ENCODE data around the gene PTPN7. TPM values are rescaled to one million over a fixed set of nuclear protein-coding genes. Genes with fewer than 3 reads are reported as not detected.
A peak's percentile ranks its signal among the peaks of the same experiment; 100 is the strongest.

PTPN7 gene
- total and polyA plus RNA-seq, 2 of the 13 experiments (the other 11 are each of a cell fraction or from before 2014, with no cell fraction given), result not detected

DNA sequence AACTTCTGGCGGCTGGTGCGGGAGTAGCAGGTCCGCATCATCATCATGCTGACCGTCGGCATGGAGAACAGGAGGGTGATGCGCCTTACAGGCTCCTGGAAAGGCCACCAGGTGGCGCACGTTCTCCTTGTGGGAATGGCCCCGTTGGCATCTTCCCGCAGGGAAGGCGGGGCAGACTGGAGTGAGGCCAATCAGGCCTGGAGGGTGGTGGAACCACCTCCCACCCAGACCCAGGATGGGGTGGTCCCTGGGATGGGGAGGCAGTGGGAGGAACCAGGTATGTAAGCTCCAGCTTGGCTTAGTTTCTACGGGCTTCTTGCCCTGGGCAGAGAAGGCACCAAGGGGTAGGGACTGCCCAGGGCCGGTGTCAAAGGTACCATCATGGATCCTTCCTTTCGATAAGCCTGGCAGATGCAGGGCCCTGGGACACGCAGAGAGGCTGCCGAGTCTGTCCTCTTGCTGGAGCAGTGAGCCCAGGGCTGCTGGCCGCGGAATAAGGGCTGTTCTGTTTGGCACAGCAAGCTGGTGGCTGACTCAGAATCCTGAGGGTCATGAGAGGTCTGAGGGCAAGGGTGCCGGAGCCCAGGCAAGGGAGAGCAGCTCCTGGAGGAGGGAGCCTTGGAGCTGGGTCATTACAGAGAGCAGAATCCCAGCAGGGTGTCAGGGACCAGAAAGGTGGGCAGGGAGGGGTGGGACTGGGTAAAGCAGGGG is 24.5 kb upstream of the PTPN7 start (continued):
- TF ChIP-seq, protein P1, sequence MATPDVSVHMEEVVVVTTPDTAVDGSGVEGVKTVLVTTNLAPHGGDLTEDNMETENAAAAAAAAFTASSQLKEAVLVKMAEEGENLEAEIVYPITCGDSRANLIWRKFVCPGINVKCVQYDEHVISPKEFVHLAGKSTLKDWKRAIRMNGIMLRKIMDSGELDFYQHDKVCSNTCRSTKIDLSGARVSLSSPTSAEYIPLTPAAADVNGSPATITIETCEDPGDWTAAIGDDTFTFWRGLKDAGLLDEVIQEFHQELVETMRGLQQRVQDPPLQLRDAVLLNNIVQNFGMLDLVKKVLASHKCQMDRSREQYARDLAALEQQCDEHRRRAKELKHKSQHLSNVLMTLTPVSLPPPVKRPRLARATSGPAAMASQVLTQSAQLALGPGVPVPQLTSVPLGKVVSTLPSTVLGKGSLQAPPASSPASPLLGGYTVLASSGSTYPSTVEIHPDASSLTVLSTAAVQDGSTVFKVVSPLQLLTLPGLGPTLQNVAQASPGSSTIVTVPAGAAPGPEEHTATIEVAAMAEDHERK (CRISPR knock-in tag; IDR thresholded peaks at IDR 0.05; ENCODE audit: low read depth), result no peak
- no peak for TF ChIP-seq RFXAP (CRISPR knock-in tag; IDR thresholded peaks at IDR 0.05; ENCODE audit: borderline replicate concordance)
- TF ChIP-seq, protein P2, sequence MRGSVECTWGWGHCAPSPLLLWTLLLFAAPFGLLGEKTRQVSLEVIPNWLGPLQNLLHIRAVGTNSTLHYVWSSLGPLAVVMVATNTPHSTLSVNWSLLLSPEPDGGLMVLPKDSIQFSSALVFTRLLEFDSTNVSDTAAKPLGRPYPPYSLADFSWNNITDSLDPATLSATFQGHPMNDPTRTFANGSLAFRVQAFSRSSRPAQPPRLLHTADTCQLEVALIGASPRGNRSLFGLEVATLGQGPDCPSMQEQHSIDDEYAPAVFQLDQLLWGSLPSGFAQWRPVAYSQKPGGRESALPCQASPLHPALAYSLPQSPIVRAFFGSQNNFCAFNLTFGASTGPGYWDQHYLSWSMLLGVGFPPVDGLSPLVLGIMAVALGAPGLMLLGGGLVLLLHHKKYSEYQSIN (CRISPR knock-in tag; IDR thresholded peaks at IDR 0.05; ENCODE audit: borderline replicate concordance), result no peak
- no peak for TF ChIP-seq ZZZ3 (CRISPR knock-in tag; IDR thresholded peaks at IDR 0.05; ENCODE audit: borderline replicate concordance)
- TF ChIP-seq HOXA3 (CRISPR knock-in tag; IDR thresholded peaks at IDR 0.05), result no peak; the same call in 1 of the 2 replicates
- TF ChIP-seq, protein P3, sequence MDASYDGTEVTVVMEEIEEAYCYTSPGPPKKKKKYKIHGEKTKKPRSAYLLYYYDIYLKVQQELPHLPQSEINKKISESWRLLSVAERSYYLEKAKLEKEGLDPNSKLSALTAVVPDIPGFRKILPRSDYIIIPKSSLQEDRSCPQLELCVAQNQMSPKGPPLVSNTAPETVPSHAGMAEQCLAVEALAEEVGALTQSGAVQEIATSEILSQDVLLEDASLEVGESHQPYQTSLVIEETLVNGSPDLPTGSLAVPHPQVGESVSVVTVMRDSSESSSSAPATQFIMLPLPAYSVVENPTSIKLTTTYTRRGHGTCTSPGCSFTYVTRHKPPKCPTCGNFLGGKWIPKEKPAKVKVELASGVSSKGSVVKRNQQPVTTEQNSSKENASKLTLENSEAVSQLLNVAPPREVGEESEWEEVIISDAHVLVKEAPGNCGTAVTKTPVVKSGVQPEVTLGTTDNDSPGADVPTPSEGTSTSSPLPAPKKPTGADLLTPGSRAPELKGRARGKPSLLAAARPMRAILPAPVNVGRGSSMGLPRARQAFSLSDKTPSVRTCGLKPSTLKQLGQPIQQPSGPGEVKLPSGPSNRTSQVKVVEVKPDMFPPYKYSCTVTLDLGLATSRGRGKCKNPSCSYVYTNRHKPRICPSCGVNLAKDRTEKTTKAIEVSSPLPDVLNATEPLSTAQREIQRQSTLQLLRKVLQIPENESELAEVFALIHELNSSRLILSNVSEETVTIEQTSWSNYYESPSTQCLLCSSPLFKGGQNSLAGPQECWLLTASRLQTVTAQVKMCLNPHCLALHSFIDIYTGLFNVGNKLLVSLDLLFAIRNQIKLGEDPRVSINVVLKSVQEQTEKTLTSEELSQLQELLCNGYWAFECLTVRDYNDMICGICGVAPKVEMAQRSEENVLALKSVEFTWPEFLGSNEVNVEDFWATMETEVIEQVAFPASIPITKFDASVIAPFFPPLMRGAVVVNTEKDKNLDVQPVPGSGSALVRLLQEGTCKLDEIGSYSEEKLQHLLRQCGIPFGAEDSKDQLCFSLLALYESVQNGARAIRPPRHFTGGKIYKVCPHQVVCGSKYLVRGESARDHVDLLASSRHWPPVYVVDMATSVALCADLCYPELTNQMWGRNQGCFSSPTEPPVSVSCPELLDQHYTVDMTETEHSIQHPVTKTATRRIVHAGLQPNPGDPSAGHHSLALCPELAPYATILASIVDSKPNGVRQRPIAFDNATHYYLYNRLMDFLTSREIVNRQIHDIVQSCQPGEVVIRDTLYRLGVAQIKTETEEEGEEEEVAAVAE (CRISPR knock-in tag; IDR thresholded peaks at IDR 0.05; ENCODE audit: borderline replicate concordance), result no peak
- no peak for TF ChIP-seq ETV5 (CRISPR knock-in tag; IDR thresholded peaks at IDR 0.05; ENCODE audit: borderline replicate concordance)
- no peak for TF ChIP-seq EHMT2 (IDR thresholded peaks at IDR 0.05; ENCODE audit: borderline replicate concordance, low read depth, low read length)
- TF ChIP-seq ARID2 (CRISPR knock-in tag; IDR thresholded peaks at IDR 0.05; ENCODE audit: borderline replicate concordance), result no peak
- no peak for TF ChIP-seq NR1H2 (CRISPR knock-in tag; IDR thresholded peaks at IDR 0.05; ENCODE audit: borderline replicate concordance, low read depth)
- no peak for TF ChIP-seq GLI4 (CRISPR knock-in tag; IDR thresholded peaks at IDR 0.05; ENCODE audit: borderline replicate concordance)
- TF ChIP-seq ZNF557 (CRISPR knock-in tag; IDR thresholded peaks at IDR 0.05), result no peak
- TF ChIP-seq ZBTB1 (CRISPR knock-in tag; IDR thresholded peaks at IDR 0.05; ENCODE audit: borderline replicate concordance), result no peak
- TF ChIP-seq ZFX (CRISPR knock-in tag; IDR thresholded peaks at IDR 0.05; ENCODE audit: low read depth), result no peak
- no peak for TF ChIP-seq MED13 (CRISPR knock-in tag; IDR thresholded peaks at IDR 0.05)
- TF ChIP-seq, protein P4, sequence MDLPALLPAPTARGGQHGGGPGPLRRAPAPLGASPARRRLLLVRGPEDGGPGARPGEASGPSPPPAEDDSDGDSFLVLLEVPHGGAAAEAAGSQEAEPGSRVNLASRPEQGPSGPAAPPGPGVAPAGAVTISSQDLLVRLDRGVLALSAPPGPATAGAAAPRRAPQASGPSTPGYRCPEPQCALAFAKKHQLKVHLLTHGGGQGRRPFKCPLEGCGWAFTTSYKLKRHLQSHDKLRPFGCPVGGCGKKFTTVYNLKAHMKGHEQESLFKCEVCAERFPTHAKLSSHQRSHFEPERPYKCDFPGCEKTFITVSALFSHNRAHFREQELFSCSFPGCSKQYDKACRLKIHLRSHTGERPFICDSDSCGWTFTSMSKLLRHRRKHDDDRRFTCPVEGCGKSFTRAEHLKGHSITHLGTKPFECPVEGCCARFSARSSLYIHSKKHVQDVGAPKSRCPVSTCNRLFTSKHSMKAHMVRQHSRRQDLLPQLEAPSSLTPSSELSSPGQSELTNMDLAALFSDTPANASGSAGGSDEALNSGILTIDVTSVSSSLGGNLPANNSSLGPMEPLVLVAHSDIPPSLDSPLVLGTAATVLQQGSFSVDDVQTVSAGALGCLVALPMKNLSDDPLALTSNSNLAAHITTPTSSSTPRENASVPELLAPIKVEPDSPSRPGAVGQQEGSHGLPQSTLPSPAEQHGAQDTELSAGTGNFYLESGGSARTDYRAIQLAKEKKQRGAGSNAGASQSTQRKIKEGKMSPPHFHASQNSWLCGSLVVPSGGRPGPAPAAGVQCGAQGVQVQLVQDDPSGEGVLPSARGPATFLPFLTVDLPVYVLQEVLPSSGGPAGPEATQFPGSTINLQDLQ (CRISPR knock-in tag; IDR thresholded peaks at IDR 0.05), result no peak
- no peak for TF ChIP-seq ZNF772 (CRISPR knock-in tag; IDR thresholded peaks at IDR 0.05)
- 0 out of 2 replicates have a peak, but pooled peaks have one; percentile 16 for TF ChIP-seq ZNF605 (CRISPR knock-in tag; IDR thresholded peaks at IDR 0.05)
- no peak for TF ChIP-seq ZNF7 (CRISPR knock-in tag; IDR thresholded peaks at IDR 0.05)
- TF ChIP-seq CHCHD3 (CRISPR knock-in tag; IDR thresholded peaks at IDR 0.05), result no peak
- no peak for TF ChIP-seq BHLHE40 (IDR thresholded peaks at IDR 0.05; ENCODE audit: low read length)
